ENCODE data around the gene CREB5. TPM values are rescaled to one million over a fixed set of nuclear protein-coding genes. Genes with fewer than 3 reads are reported as not detected.

Gene CREB5
- total RNA-seq, 2 donors from 2014 or later: 0.81 to 1.8 TPM

- H3K27me3 Mint-ChIP-seq: peaks cover 7% of the 10 kb centered on the region
Measured at GRCh38 chr7:28832669-28833068, 420.4 kb downstream of the CREB5 start.

GRCh38 chr7:28835800-28836199 lies 423.5 kb downstream of the CREB5 start:
- Mint-ChIP-seq H3K4me1 (no peaks in the 10 kb centered on the region), H3K27me3 (peaks cover 8% of the 10 kb centered on the region), H3K36me3 (ENCODE audit: low read depth) (no peaks in the 10 kb centered on the region), H3K4me3 (no peak overlapping the region), H3K27ac (no peak overlapping the region)
- H3K9me3 ChIP-seq (ENCODE audit: control insufficient read depth, low read length, poor library complexity, severe bottlenecking): no peaks in the 10 kb centered on the region
- DNase-seq (no peak), ATAC-seq (no peak)

More at GRCh38 chr7:28832669-28833068, 420.4 kb downstream of the CREB5 start:
- no peak overlapping the region for H3K4me3 Mint-ChIP-seq
- no peaks in the 10 kb centered on the region for H3K9me3 ChIP-seq (ENCODE audit: control insufficient read depth, low read length, poor library complexity, severe bottlenecking)
- ATAC-seq (no peak), DNase-seq (no peak)
- H3K36me3 Mint-ChIP-seq (ENCODE audit: low read depth): no peaks in the 10 kb centered on the region
- H3K27ac Mint-ChIP-seq: no peak overlapping the region
- no peaks in the 10 kb centered on the region for H3K4me1 Mint-ChIP-seq

DNA sequence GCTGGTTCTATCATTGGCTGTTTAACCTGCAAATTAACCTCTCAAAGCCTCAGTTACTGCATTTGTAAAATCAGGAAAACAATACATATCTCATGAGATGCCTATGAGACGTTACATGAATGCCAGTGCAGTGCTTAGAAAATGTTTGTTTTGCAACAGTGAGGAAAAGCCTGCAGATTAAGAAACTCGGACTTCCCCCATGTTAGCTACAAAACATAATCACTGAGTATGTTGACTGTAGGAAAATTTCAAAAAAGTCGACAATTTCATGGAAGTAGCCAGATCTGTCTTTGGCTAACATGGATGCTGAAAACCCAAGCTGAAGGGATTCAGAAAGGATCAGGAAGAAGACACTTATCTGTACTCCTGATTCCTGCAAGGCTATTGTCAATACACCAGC lies 424.4 kb downstream of the CREB5 start:
- no peak for DNase-seq
- H3K27me3 Mint-ChIP-seq: peaks cover 13% of the 10 kb centered on the region
- H3K27ac Mint-ChIP-seq: no peak overlapping the region
- H3K9me3 ChIP-seq (ENCODE audit: control insufficient read depth, low read length, poor library complexity, severe bottlenecking): no peaks in the 10 kb centered on the region
- H3K4me3 Mint-ChIP-seq: no peak overlapping the region
- no peaks in the 10 kb centered on the region for H3K36me3 Mint-ChIP-seq (ENCODE audit: low read depth)
- no peaks in the 10 kb centered on the region for H3K4me1 Mint-ChIP-seq
- ATAC-seq: no peak

DNA sequence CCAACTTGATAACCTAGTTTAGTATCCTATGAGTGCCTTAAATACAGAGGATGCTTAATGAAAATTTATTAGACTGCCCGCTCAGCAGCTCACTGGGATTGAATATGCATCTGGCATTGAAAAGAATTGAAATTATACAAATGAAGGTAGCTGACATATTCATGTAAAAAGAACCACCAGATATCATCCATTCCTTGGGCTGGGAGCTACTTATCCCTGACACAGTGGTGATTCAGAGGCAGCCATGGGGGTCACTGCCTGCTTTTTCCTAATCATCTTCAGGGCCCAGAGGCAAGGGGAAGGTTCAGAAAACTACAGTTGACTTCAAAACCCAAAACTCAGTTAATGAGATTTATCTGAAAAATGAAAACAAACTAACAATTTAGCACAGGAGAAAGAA lies 424.9 kb downstream of the CREB5 start:
- no peak overlapping the region for H3K27ac Mint-ChIP-seq
- no peak for DNase-seq
- H3K4me3 Mint-ChIP-seq: no peak overlapping the region
- H3K4me1 Mint-ChIP-seq: no peaks in the 10 kb centered on the region
- no peaks in the 10 kb centered on the region for H3K36me3 Mint-ChIP-seq (ENCODE audit: low read depth)
- no peak for ATAC-seq
- H3K9me3 ChIP-seq (ENCODE audit: control insufficient read depth, low read length, poor library complexity, severe bottlenecking): no peaks in the 10 kb centered on the region
- peaks cover 13% of the 10 kb centered on the region for H3K27me3 Mint-ChIP-seq

GRCh38 chr7:28840592-28840995 lies 428.3 kb downstream of the CREB5 start:
- ATAC-seq (no peak), DNase-seq (no peak)
- H3K9me3 ChIP-seq (ENCODE audit: control insufficient read depth, low read length, poor library complexity, severe bottlenecking): no peaks in the 10 kb centered on the region
- Mint-ChIP-seq H3K4me1 (no peaks in the 10 kb centered on the region), H3K27me3 (peaks cover 15% of the 10 kb centered on the region), H3K36me3 (ENCODE audit: low read depth) (no peaks in the 10 kb centered on the region), H3K4me3 (no peak overlapping the region), H3K27ac (no peak overlapping the region)

DNA sequence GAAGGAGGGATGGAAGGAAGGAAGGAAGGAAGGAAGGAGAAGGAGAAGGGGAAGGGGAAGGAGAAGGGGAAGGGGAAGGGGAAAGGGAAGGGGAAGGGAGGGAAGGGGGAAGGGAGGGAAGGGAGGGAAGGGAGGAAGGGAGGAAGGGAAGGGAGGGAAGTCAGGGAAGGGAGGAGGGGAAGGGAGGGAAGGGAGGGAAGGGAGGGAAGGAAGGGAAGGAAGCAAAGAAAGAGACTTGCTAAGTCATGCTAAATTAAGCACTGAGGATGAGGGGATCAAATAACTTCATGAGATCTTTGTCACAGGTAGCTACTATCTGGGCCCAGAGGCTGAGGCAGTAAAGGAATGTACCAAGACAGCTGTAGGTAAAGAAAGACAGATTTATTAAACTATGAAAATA lies 429.4 kb downstream of the CREB5 start:
- ATAC-seq (no peak), DNase-seq (no peak)
- H3K4me1 Mint-ChIP-seq: no peaks in the 10 kb centered on the region
- H3K4me3 Mint-ChIP-seq: no peak overlapping the region
- H3K9me3 ChIP-seq (ENCODE audit: control insufficient read depth, low read length, poor library complexity, severe bottlenecking): no peaks in the 10 kb centered on the region
- H3K36me3 Mint-ChIP-seq (ENCODE audit: low read depth): no peaks in the 10 kb centered on the region
- no peak overlapping the region for H3K27ac Mint-ChIP-seq
- peaks cover 20% of the 10 kb centered on the region for H3K27me3 Mint-ChIP-seq

DNA sequence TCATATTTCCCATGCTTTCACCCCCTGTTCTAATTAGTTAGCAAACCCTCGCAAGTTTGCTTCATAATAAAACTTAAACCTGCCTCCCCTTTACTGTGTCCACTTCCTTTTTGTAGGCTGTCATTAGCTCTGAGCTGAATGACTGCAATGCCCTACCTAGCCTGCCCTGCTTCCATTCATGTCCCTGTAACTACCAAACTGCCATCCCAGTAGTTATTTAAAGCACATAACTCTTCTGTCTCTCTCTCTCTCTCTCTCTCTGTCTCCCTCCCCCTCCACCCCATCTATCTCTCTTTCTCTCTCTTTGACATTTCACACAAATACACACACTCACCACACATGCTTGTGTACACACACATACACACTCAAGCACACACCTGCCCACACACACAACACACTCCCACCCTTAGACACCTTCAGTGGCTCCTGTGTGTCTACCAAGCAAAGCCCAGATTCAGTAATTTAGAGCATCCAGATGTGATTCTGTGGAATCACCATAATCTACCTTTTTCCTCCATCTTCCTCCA lies 430.5 kb downstream of the CREB5 start:
- ATAC-seq (no peak), DNase-seq (no peak)
- no peaks in the 10 kb centered on the region for H3K4me1 Mint-ChIP-seq
- no peak overlapping the region for H3K27ac Mint-ChIP-seq
- H3K9me3 ChIP-seq (ENCODE audit: control insufficient read depth, low read length, poor library complexity, severe bottlenecking): no peaks in the 10 kb centered on the region
- no peak overlapping the region for H3K4me3 Mint-ChIP-seq
- no peaks in the 10 kb centered on the region for H3K36me3 Mint-ChIP-seq (ENCODE audit: low read depth)
- peaks cover 26% of the 10 kb centered on the region for H3K27me3 Mint-ChIP-seq

GRCh38 chr7:28845106-28845505 lies 432.8 kb downstream of the CREB5 start:
- no peaks in the 10 kb centered on the region for H3K9me3 ChIP-seq (ENCODE audit: control insufficient read depth, low read length, poor library complexity, severe bottlenecking)
- Mint-ChIP-seq H3K36me3 (ENCODE audit: low read depth) (no peaks in the 10 kb centered on the region), H3K27me3 (peaks cover 31% of the 10 kb centered on the region), H3K27ac (no peak overlapping the region), H3K4me1 (no peaks in the 10 kb centered on the region), H3K4me3 (no peak overlapping the region)
- DNase-seq (no peak), ATAC-seq (no peak)

DNA sequence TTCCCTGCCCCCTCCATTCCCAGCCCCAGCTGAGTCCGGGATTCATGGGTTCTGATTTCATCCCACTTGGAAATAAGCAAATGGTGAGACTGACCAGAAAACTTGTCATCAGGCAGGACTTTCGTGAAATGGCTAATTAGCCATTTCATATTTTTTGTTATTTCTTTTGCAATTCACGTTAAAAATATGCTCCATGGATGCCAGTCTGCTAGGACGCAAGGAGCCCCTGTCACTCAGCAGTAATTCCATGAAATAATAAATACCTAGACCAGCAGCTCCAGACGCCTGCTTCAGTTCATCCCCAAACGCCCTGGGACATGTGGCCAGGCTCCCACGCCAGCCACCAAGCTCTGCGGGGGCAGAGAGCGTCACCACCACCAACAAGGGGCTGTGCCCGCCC lies 434.9 kb downstream of the CREB5 start:
- no peak for ATAC-seq
- H3K9me3 ChIP-seq (ENCODE audit: control insufficient read depth, low read length, poor library complexity, severe bottlenecking): no peaks in the 10 kb centered on the region
- H3K4me3 Mint-ChIP-seq: no peak overlapping the region
- peaks cover 32% of the 10 kb centered on the region for H3K27me3 Mint-ChIP-seq
- no peak overlapping the region for H3K27ac Mint-ChIP-seq
- no peak for DNase-seq
- H3K4me1 Mint-ChIP-seq: no peaks in the 10 kb centered on the region
- no peaks in the 10 kb centered on the region for H3K36me3 Mint-ChIP-seq (ENCODE audit: low read depth)

- no peaks in the 10 kb centered on the region for H3K36me3 Mint-ChIP-seq (ENCODE audit: low read depth)
- DNase-seq: no peak
- peaks cover 34% of the 10 kb centered on the region for H3K27me3 Mint-ChIP-seq
- no peak for ATAC-seq
- no peaks in the 10 kb centered on the region for H3K4me1 Mint-ChIP-seq
- H3K27ac Mint-ChIP-seq: no peak overlapping the region
- H3K9me3 ChIP-seq (ENCODE audit: control insufficient read depth, low read length, poor library complexity, severe bottlenecking): no peaks in the 10 kb centered on the region
- no peak overlapping the region for H3K4me3 Mint-ChIP-seq
Measured at GRCh38 chr7:28847681-28848080, 435.4 kb downstream of the CREB5 start.

- Mint-ChIP-seq H3K4me3 (no peak overlapping the region), H3K27ac (no peak overlapping the region), H3K36me3 (ENCODE audit: low read depth) (no peaks in the 10 kb centered on the region), H3K27me3 (peaks cover 46% of the 10 kb centered on the region), H3K4me1 (peaks cover 3% of the 10 kb centered on the region)
- H3K9me3 ChIP-seq (ENCODE audit: control insufficient read depth, low read length, poor library complexity, severe bottlenecking): no peaks in the 10 kb centered on the region
- ATAC-seq: no peak
- no peak for DNase-seq
Measured at GRCh38 chr7:28848906-28849305, 436.6 kb downstream of the CREB5 start.

DNA sequence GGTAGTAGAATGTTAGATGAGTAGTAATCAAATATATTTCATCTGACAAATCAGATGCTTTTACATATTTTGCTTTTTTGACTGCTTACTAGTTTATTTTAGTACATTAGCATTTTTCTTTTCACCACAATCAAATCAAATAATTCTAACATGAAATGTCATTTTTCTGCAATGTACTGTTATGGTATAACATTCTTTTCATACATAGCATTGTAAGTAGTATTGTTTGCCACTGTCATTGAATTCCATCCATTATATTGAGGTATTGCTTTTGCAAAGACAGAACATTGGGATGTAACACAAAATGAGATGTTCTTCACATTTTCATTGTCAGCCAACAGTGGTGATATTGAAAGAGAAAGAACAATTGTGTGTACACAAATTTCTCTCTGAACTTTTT lies 438.4 kb downstream of the CREB5 start:
- H3K9me3 ChIP-seq (ENCODE audit: control insufficient read depth, low read length, poor library complexity, severe bottlenecking): no peaks in the 10 kb centered on the region
- Mint-ChIP-seq H3K4me1 (peaks cover 6% of the 10 kb centered on the region), H3K4me3 (no peak overlapping the region), H3K27me3 (peaks cover 53% of the 10 kb centered on the region), H3K27ac (no peak overlapping the region), H3K36me3 (ENCODE audit: low read depth) (no peaks in the 10 kb centered on the region)
- DNase-seq (no peak), ATAC-seq (no peak)

DNA sequence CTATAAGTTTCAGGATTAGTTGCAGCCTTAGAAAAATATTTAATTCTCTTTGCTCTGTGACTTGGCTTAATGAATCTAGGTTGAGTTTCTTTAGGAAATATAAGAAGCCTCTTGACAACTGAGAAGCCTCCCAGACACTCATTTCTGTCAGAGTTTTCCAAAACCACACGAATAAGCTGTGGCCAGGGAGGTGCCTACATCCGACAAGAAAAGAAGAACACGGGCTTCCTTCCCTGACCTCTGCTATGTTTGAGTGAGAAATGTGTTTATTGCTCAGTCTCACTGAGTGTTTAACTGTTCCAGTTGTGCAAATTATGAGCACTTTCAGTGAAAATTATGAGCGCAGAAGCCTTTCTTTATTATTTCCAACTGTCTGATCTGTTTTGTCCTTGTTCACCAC lies 440.8 kb downstream of the CREB5 start:
- no peak overlapping the region for H3K27ac Mint-ChIP-seq
- H3K27me3 Mint-ChIP-seq: peaks cover 58% of the 10 kb centered on the region
- no peak for ATAC-seq
- H3K9me3 ChIP-seq (ENCODE audit: control insufficient read depth, low read length, poor library complexity, severe bottlenecking): no peaks in the 10 kb centered on the region
- peaks cover 6% of the 10 kb centered on the region for H3K4me1 Mint-ChIP-seq
- peaks cover 3% of the 10 kb centered on the region for H3K36me3 Mint-ChIP-seq (ENCODE audit: low read depth)
- no peak for DNase-seq
- peak overlapping the region; percentile 76 for H3K4me3 Mint-ChIP-seq

- peaks cover 6% of the 10 kb centered on the region for H3K4me1 Mint-ChIP-seq
- ATAC-seq (peak; percentile 92), DNase-seq (peak; percentile 9 to 39 (median 26))
- H3K9me3 ChIP-seq (ENCODE audit: control insufficient read depth, low read length, poor library complexity, severe bottlenecking): no peaks in the 10 kb centered on the region
- H3K4me3 Mint-ChIP-seq: peak overlapping the region; percentile 76
- peaks cover 3% of the 10 kb centered on the region for H3K36me3 Mint-ChIP-seq (ENCODE audit: low read depth)
- H3K27me3 Mint-ChIP-seq: peaks cover 56% of the 10 kb centered on the region
- no peak overlapping the region for H3K27ac Mint-ChIP-seq
Measured at GRCh38 chr7:28853834-28854749, 441.8 kb downstream of the CREB5 start.
